BLaER1 treated with 17β-estradiol and CSF1 and Interleukin-3, amounts not matched to agents 10 nM and 100 nM (cell line): Measurements from ENCODE around the gene WDR37.

ENCODE experiments used
- H3K27ac ChIP-seq, 11 experiments: shearing (Covaris generic); formaldehyde crosslinking; 2 replicates each; pipeline ENCODE4 v1.8.1; 2022
- H3K27me3 ChIP-seq, 11 experiments: shearing (Covaris generic); formaldehyde crosslinking; 2 replicates each; pipeline ENCODE4 v1.8.1; 2022
- H3K36me3 ChIP-seq, 11 experiments: shearing (Covaris generic); formaldehyde crosslinking; 2 replicates each; pipeline ENCODE4 v1.8.1; 2022
- H3K4me1 ChIP-seq, 10 experiments: shearing (Covaris generic); formaldehyde crosslinking; 2 replicates each; pipeline ENCODE4 v1.8.1; 2022
- H3K4me2 ChIP-seq, 11 experiments: shearing (Covaris generic); formaldehyde crosslinking; 2 replicates each; pipeline ENCODE4 v1.8.1; 2022
- H3K4me3 ChIP-seq, 10 experiments: shearing (Covaris generic); formaldehyde crosslinking; 2 replicates each; pipeline ENCODE4 v1.8.1; 2022
- H3K9ac ChIP-seq, 11 experiments: shearing (Covaris generic); formaldehyde crosslinking; 2 replicates each; pipeline ENCODE4 v1.8.1; 2022
- H3K9me3 ChIP-seq, 11 experiments: shearing (Covaris generic); formaldehyde crosslinking; replicated peaks in 1 of 11; 2 replicates each; pipeline ENCODE4 v1.8.1; 2022
- H4K20me1 ChIP-seq, 11 experiments: shearing (Covaris generic); formaldehyde crosslinking; 2 replicates each; pipeline ENCODE4 v1.8.1; 2022
- Cebpa-rat ChIP-seq, 11 experiments: shearing (Covaris generic); IDR thresholded peaks; 2 replicates each; pipeline ENCODE4 v1.8.1; 2022

The WDR37 gene

GRCh38 chr10:1097436-1097835 lies 41.3 kb downstream of the WDR37 start:
- H3K36me3 ChIP-seq: peaks cover 98 to 100% (median 100%) of the 10 kb centered on the region in 11 experiments
- no peaks in the 10 kb centered on the region for H3K27me3 ChIP-seq
- no peak overlapping the region for H3K9ac ChIP-seq

GRCh38 chr10:1100143-1100542 lies 44.0 kb downstream of the WDR37 start:
- peaks cover 97 to 100% (median 100%) of the 10 kb centered on the region in 11 experiments for H3K36me3 ChIP-seq

More at GRCh38 chr10:1097436-1097835, 41.3 kb downstream of the WDR37 start:
- no peaks in the 10 kb centered on the region for H3K4me1 ChIP-seq
- no peak overlapping the region for H3K4me3 ChIP-seq
- no peak overlapping the region for H3K4me2 ChIP-seq
- no peaks in the 10 kb centered on the region for H3K9me3 ChIP-seq
- no peak for TF ChIP-seq Cebpa-rat (IDR thresholded peaks at IDR 0.05)
- peaks cover 35 to 100% (median 69%) of the 10 kb centered on the region in 11 experiments for H4K20me1 ChIP-seq
- H3K27ac ChIP-seq: no peak overlapping the region

GRCh38 chr10:1100691-1101368 lies 44.6 kb downstream of the WDR37 start:
- no peaks in the 10 kb centered on the region for H3K9me3 ChIP-seq
- no peak for TF ChIP-seq Cebpa-rat (IDR thresholded peaks at IDR 0.05)
- H3K4me3 ChIP-seq: no peak overlapping the region
- H3K27me3 ChIP-seq: no peaks in the 10 kb centered on the region
- H3K4me1 ChIP-seq: no peaks in the 10 kb centered on the region
- H3K27ac ChIP-seq: no peak overlapping the region
- no peak overlapping the region for H3K4me2 ChIP-seq
- no peak overlapping the region for H3K9ac ChIP-seq
- H4K20me1 ChIP-seq: peaks cover 43 to 100% (median 88%) of the 10 kb centered on the region in 11 experiments
- H3K36me3 ChIP-seq: peaks cover 97 to 100% (median 100%) of the 10 kb centered on the region in 11 experiments

More at GRCh38 chr10:1100143-1100542, 44.0 kb downstream of the WDR37 start:
- Histone ChIP-seq H3K4me2 (no peak overlapping the region), H3K4me3 (no peak overlapping the region), H3K27ac (no peak overlapping the region), H4K20me1 (peaks cover 43 to 100% (median 90%) of the 10 kb centered on the region in 11 experiments), H3K4me1 (no peaks in the 10 kb centered on the region), H3K9me3 (no peaks in the 10 kb centered on the region), H3K9ac (no peak overlapping the region), H3K27me3 (no peaks in the 10 kb centered on the region)
- no peak for TF ChIP-seq Cebpa-rat (IDR thresholded peaks at IDR 0.05)

- Histone ChIP-seq H3K27me3 (no peaks in the 10 kb centered on the region), H3K36me3 (peaks cover 97 to 100% (median 100%) of the 10 kb centered on the region in 11 experiments)
- TF ChIP-seq Cebpa-rat (IDR thresholded peaks at IDR 0.05): no peak
These were observed 45.8 kb downstream of the WDR37 start for GRCh38 chr10:1101946-1102345.

GRCh38 chr10:1102416-1102815 lies 46.2 kb downstream of the WDR37 start:
- Histone ChIP-seq H4K20me1 (peaks cover 48 to 100% (median 87%) of the 10 kb centered on the region in 11 experiments), H3K36me3 (peaks cover 97 to 100% (median 100%) of the 10 kb centered on the region in 11 experiments), H3K27me3 (no peaks in the 10 kb centered on the region), H3K4me1 (no peaks in the 10 kb centered on the region), H3K27ac (no peak overlapping the region), H3K9me3 (no peaks in the 10 kb centered on the region), H3K4me3 (no peak overlapping the region), H3K9ac (no peak overlapping the region), H3K4me2 (no peak overlapping the region)
- TF ChIP-seq Cebpa-rat (IDR thresholded peaks at IDR 0.05): no peak

More at GRCh38 chr10:1101946-1102345, 45.8 kb downstream of the WDR37 start:
- Histone ChIP-seq H3K4me2 (no peak overlapping the region), H4K20me1 (peaks cover 44 to 100% (median 87%) of the 10 kb centered on the region in 11 experiments), H3K4me3 (no peak overlapping the region), H3K27ac (no peak overlapping the region), H3K9ac (no peak overlapping the region), H3K4me1 (no peaks in the 10 kb centered on the region), H3K9me3 (no peaks in the 10 kb centered on the region)

GRCh38 chr10:1102831-1103230 lies 46.6 kb downstream of the WDR37 start:
- no peak overlapping the region for H3K9ac ChIP-seq
- H3K36me3 ChIP-seq: peaks cover 97 to 100% (median 100%) of the 10 kb centered on the region in 11 experiments
- H3K4me2 ChIP-seq: no peak overlapping the region
- H3K4me3 ChIP-seq: no peak overlapping the region
- H3K27ac ChIP-seq: no peak overlapping the region
- no peaks in the 10 kb centered on the region for H3K9me3 ChIP-seq
- no peaks in the 10 kb centered on the region for H3K4me1 ChIP-seq
- H4K20me1 ChIP-seq: peaks cover 48 to 100% (median 86%) of the 10 kb centered on the region in 11 experiments
- TF ChIP-seq Cebpa-rat (IDR thresholded peaks at IDR 0.05): no peak
- H3K27me3 ChIP-seq: no peaks in the 10 kb centered on the region

GRCh38 chr10:1103551-1103950 lies 47.4 kb downstream of the WDR37 start:
- Histone ChIP-seq H3K4me1 (peaks cover 0 to 4% (median 0%) of the 10 kb centered on the region in 10 experiments; a peak in 1 of 20 replicates), H3K36me3 (peaks cover 97 to 100% (median 100%) of the 10 kb centered on the region in 11 experiments), H3K9me3 (no peaks in the 10 kb centered on the region), H3K9ac (no peak overlapping the region), H3K4me3 (no peak overlapping the region), H3K4me2 (no peak overlapping the region), H4K20me1 (peaks cover 52 to 100% (median 87%) of the 10 kb centered on the region in 11 experiments), H3K27ac (no peak overlapping the region), H3K27me3 (no peaks in the 10 kb centered on the region)
- no peak for TF ChIP-seq Cebpa-rat (IDR thresholded peaks at IDR 0.05)

- Histone ChIP-seq H3K27ac (no peak overlapping the region), H3K4me3 (no peak overlapping the region), H4K20me1 (peaks cover 56 to 100% (median 87%) of the 10 kb centered on the region in 11 experiments), H3K9me3 (no peaks in the 10 kb centered on the region), H3K36me3 (peaks cover 97 to 100% (median 100%) of the 10 kb centered on the region in 11 experiments), H3K4me2 (no peak overlapping the region), H3K27me3 (no peaks in the 10 kb centered on the region), H3K9ac (no peak overlapping the region), H3K4me1 (peaks cover 3 to 14% (median 10%) of the 10 kb centered on the region in 10 experiments; a peak in 17 of 20 replicates)
- no peak for TF ChIP-seq Cebpa-rat (IDR thresholded peaks at IDR 0.05)
These were observed 48.8 kb downstream of the WDR37 start for GRCh38 chr10:1104971-1105370.

GRCh38 chr10:1107004-1107403 lies 50.8 kb downstream of the WDR37 start:
- no peak for TF ChIP-seq Cebpa-rat (IDR thresholded peaks at IDR 0.05)
- peaks cover 11 to 33% (median 26%) of the 10 kb centered on the region in 10 experiments; a peak in 18 of 20 replicates for H3K4me1 ChIP-seq
- peaks cover 95 to 100% (median 97%) of the 10 kb centered on the region in 11 experiments for H3K36me3 ChIP-seq

More at GRCh38 chr10:1107004-1107403, 50.8 kb downstream of the WDR37 start:
- Histone ChIP-seq H3K4me2 (no peak overlapping the region), H3K27ac (no peak overlapping the region), H3K9ac (no peak overlapping the region), H3K9me3 (no peaks in the 10 kb centered on the region), H3K27me3 (no peaks in the 10 kb centered on the region), H3K4me3 (no peak overlapping the region), H4K20me1 (peaks cover 54 to 100% (median 87%) of the 10 kb centered on the region in 11 experiments)
